Neutrophil (primary cell): ENCODE results near the gene HOXB8.
A peak's percentile ranks its signal among the peaks of the same experiment; 100 is the strongest.

Experiments used
- H3K27ac ChIP-seq: fragments of 200-600 bp; sonication (generic); 2 replicates; pipeline ENCODE4 v1.5.1; 2016; ENCODE audit warnings: mild to moderate bottlenecking, moderate library complexity
- H3K27me3 ChIP-seq: fragments of 200-600 bp; sonication (generic); 2 replicates; pipeline ENCODE4 v1.6.0; 2016; ENCODE audit warnings: mild to moderate bottlenecking
- H3K36me3 ChIP-seq: fragments of 200-600 bp; sonication (generic); 2 replicates; pipeline ENCODE4 v1.5.1; 2017
- H3K4me1 ChIP-seq, 2 experiments: fragments of 200-600 bp in 1 of 2; sonication (generic) in 1 of 2; 1 replicate in 1 of 2; 2 replicates in 1 of 2; pipeline versions ENCODE4 v1.5.1 to v1.6.1; 2013 to 2016; ENCODE audit warnings: low read depth in 1 of 2, low read length in 1 of 2, mild to moderate bottlenecking in 1 of 2, moderate library complexity in 1 of 2; ENCODE audit not compliant: control insufficient read depth in 1 of 2, insufficient read depth in 1 of 2
- H3K4me3 ChIP-seq, 2 experiments: fragments of 200-600 bp in 1 of 2; sonication (generic) in 1 of 2; 1 replicate in 1 of 2; 2 replicates in 1 of 2; pipeline ENCODE4 v1.5.1; 2013 to 2016; ENCODE audit warnings: low read depth in 1 of 2, low read length in 1 of 2, mild to moderate bottlenecking in 1 of 2, moderate library complexity in 1 of 2
- H3K9me3 ChIP-seq: fragments of 200-600 bp; sonication (generic); 2 replicates; pipeline ENCODE4 v1.5.1; 2016
- TF ChIP-seq, protein P1 (sequence below): fragments of 200-600 bp; sonication (generic); IDR thresholded peaks from 2 replicates; pipeline ENCODE4 v1.5.1; 2016; ENCODE audit warnings: antibody characterized with exemption

HOXB8 gene

DNA sequence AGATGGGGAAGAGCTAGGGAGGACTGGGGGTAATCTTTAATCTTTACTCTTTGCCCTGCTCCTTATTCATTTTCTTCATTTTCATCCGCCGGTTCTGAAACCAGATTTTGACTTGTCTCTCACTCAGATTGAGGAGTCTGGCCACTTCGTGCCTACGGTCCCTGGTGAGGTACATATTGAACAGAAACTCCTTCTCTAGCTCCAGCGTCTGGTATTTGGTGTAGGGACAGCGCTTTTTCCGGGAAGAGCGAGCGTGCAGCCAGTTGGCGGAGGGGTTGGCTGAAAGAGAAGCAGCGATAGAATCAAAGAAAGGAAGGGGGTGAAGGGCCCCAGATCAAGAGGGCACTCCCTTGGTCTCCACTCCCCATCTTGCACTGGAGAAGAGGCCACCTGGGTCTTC is 7.8 kb upstream of the HOXB8 start:
- Histone ChIP-seq H3K27ac (no peak overlapping the region), H3K27me3 (peaks cover 100% of the 10 kb centered on the region), H3K9me3 (no peaks in the 10 kb centered on the region), H3K4me1 (peaks cover 0 to 6% of the 10 kb centered on the region in 2 experiments), H3K36me3 (no peaks in the 10 kb centered on the region), H3K4me3 (no peak overlapping the region)
- TF ChIP-seq, protein P1, sequence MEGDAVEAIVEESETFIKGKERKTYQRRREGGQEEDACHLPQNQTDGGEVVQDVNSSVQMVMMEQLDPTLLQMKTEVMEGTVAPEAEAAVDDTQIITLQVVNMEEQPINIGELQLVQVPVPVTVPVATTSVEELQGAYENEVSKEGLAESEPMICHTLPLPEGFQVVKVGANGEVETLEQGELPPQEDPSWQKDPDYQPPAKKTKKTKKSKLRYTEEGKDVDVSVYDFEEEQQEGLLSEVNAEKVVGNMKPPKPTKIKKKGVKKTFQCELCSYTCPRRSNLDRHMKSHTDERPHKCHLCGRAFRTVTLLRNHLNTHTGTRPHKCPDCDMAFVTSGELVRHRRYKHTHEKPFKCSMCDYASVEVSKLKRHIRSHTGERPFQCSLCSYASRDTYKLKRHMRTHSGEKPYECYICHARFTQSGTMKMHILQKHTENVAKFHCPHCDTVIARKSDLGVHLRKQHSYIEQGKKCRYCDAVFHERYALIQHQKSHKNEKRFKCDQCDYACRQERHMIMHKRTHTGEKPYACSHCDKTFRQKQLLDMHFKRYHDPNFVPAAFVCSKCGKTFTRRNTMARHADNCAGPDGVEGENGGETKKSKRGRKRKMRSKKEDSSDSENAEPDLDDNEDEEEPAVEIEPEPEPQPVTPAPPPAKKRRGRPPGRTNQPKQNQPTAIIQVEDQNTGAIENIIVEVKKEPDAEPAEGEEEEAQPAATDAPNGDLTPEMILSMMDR, result no peak

DNA sequence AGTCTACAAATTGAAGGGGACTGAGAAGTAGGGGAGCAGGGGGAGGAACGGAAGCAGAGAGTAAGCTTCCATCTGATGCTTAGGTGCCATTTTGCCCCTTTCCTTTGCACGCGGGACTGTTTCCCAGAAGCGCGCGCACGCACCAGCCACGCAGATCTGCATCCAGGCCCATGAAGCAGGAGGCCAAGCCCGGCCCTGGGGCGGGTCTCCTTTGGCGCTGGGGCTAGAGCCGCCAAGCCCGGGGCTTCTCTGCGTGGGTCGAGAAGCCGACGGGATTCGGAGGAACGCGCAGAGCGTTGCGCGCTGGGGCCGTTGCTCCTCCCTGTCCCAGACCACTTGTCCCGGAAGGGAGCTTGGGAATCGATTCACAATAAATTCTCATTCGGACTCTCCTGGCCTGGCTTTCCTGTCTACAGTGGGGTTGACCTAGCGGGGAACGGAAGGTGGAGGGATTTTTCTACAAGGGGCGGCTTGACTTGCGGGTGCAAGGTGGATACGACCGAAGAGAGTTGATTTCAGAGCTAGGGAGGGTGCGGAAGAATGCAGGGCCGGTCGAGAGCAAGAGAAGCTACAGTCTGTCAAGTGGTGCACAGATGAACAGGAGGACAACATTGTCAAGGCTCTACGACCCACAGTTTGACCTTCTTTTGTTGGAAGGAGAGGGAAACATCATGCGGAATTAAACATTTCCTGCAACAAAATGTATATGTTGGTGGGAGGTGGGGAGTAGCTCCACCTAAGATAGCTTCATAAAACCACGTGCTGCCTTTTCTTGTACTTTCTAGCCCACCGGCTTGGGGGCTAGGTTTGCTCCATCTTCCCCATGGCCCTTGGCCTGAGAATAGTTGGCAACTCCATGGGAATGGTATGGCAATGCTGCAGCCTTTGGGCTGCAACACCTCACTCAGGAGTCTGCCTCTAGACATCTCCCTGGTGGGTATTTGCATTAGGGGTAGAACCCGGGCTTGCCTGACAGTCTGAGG is 6.6 kb upstream of the HOXB8 start:
- no peak overlapping the region for H3K27ac ChIP-seq
- no peaks in the 10 kb centered on the region for H3K36me3 ChIP-seq
- TF ChIP-seq, protein P1, result no peak
- peaks cover 100% of the 10 kb centered on the region for H3K27me3 ChIP-seq
- H3K4me3 ChIP-seq, result no peak overlapping the region
- no peaks in the 10 kb centered on the region for H3K9me3 ChIP-seq
- H3K4me1 ChIP-seq, result peaks cover 0 to 6% of the 10 kb centered on the region in 2 experiments

DNA sequence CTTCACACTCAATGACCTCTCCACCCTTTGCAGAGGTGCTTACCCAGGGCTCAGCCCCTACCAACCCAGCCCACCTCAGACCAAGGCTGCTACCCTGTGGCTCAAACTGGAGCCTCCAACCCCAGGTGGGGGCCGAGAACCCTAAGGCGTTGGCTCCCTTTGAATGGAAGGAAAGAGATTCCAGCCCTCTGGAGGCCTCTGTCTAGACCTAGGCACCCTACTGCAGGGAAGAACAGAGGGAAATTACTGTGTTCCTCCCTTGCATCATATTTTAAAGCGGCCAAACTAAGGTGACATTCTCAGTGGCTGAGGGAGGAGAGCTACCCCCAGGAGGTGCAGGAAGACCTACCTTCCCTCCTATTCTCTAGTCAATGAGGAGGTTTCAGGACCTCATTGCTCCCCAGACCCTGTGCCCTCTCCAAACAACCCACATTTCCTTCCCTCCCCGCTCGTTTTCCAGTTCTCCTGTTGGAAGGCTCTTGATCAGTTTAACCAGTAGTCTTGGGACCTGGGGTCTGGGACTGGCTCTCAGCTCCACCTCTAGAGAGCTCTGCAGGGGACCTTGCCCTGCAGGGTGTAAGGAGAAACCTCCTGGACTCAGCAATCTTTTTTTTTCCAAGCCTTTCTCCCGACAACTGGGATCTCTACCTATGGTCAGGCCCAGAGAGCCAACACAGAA is 5.5 kb upstream of the HOXB8 start:
- H3K4me1 ChIP-seq, result no peaks in the 10 kb centered on the region
- H3K27ac ChIP-seq, result no peak overlapping the region
- no peaks in the 10 kb centered on the region for H3K36me3 ChIP-seq
- no peak overlapping the region for H3K4me3 ChIP-seq
- H3K9me3 ChIP-seq, result no peaks in the 10 kb centered on the region
- H3K27me3 ChIP-seq, result peaks cover 100% of the 10 kb centered on the region
- TF ChIP-seq, protein P1, result no peak

DNA sequence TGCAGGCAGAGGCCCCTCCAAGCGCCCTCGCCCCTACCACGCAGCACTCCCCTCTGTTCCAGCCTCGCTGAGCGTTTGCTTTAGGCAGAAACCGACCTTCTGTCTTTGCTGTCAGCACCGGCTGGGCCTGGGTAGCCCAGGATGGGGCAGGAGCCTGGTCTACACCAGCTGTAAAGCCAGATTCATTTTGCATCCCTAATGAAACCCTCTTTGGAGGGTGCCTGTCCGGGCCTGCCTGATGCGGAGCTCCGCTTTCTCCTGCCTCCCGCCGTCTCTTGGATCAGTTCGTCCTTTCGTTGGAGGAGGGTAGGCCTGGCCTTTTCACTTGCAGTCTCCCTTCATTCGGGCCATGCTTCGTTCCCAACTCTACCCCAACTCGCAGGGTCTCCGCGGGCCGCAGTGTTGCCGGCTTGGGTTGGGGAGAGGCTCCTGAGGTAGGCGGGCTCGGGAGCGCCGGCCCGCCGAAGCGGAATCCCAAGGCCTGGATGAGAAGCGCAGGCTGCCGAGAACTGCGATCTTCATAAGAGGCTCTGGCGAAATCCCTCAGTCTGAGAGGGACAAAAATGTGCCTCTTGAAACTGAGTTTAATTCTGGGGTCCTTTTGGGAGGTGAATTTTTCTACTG is 4.8 kb upstream of the HOXB8 start:
- H3K36me3 ChIP-seq, result no peaks in the 10 kb centered on the region
- H3K4me3 ChIP-seq, result no peak overlapping the region
- TF ChIP-seq, protein P1, result no peak
- H3K27ac ChIP-seq, result no peak overlapping the region
- H3K27me3 ChIP-seq, result peaks cover 100% of the 10 kb centered on the region
- no peaks in the 10 kb centered on the region for H3K4me1 ChIP-seq
- H3K9me3 ChIP-seq, result no peaks in the 10 kb centered on the region

DNA sequence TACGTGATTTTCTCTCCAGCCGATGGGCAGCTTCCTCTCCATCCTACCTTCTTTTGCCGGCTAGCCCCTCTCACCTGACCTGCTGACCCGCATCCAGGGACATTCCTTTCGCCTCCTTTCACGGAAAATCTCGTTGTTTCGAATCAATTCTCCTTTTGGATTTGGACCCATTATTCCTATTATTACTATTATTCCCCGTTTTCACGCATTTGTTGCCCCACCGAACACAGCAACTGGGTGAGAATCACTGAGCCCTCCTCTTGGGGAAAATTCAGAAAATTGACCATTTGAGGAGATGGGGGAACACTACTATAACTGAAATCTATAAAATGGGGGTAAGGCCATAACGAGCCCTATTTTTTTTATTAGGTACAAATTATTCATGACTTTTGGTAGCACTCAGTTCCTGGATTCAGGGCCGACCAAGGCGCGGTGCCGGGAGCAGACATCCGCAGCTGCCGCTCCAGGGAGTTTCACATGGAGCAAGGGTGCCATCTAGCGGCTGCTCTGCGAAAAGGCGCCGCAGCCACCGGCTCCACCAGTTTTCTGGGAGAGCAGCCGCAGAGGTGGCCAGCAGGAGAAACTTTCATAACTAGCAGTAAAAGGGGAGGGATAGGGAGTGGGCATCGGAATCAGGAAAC is 3.3 kb upstream of the HOXB8 start:
- Histone ChIP-seq H3K4me1 (no peaks in the 10 kb centered on the region), H3K27me3 (peaks cover 100% of the 10 kb centered on the region), H3K9me3 (no peaks in the 10 kb centered on the region), H3K36me3 (no peaks in the 10 kb centered on the region), H3K27ac (no peak overlapping the region), H3K4me3 (no peak overlapping the region)
- TF ChIP-seq, protein P1, result peak; percentile 89
